8988T (cell line): ENCODE data around the gene MORN1.

ENCODE experiments used
- DNase-seq: peaks from one replicate; pipeline ENCODE4 v3.0.0; 2011

Gene MORN1

GRCh38 chr1:2287649-2288048, 103.7 kb downstream of the MORN1 start:
- DNase-seq: no peak

GRCh38 chr1:2286923-2287322, 104.4 kb downstream of the MORN1 start:
- DNase-seq: no peak

GRCh38 chr1:2284932-2285331, 106.4 kb downstream of the MORN1 start:
- DNase-seq: no peak

GRCh38 chr1:2283991-2284895, 107.1 kb downstream of the MORN1 start:
- no peak for DNase-seq

- DNase-seq: no peak
Measured at GRCh38 chr1:2283371-2283990, 107.9 kb downstream of the MORN1 start.

GRCh38 chr1:2282556-2283270, 108.6 kb downstream of the MORN1 start:
- no peak for DNase-seq

- no peak for DNase-seq
Measured at GRCh38 chr1:2279817-2280216, 111.5 kb downstream of the MORN1 start.

- DNase-seq: no peak
Measured at GRCh38 chr1:2279210-2279639, 112.1 kb downstream of the MORN1 start.

GRCh38 chr1:2278591-2279209, 112.7 kb downstream of the MORN1 start:
- DNase-seq: no peak

GRCh38 chr1:2277741-2278488, 113.4 kb downstream of the MORN1 start:
- DNase-seq: no peak

GRCh38 chr1:2276803-2277580, 114.4 kb downstream of the MORN1 start:
- DNase-seq: no peak

- DNase-seq: no peak
Measured at GRCh38 chr1:2275796-2276536, 115.4 kb downstream of the MORN1 start.

GRCh38 chr1:2274929-2275475, 116.4 kb downstream of the MORN1 start:
- DNase-seq: no peak

- DNase-seq: no peak
Measured at GRCh38 chr1:2274231-2274928, 117.0 kb downstream of the MORN1 start.

GRCh38 chr1:2273401-2274090, 117.8 kb downstream of the MORN1 start:
- no peak for DNase-seq

GRCh38 chr1:2272686-2273400, 118.5 kb downstream of the MORN1 start:
- no peak for DNase-seq

- DNase-seq: no peak
Measured at GRCh38 chr1:2271841-2272655, 119.3 kb downstream of the MORN1 start.
